ENCODE data around the gene BAG5. TPM values are rescaled to one million over a fixed set of nuclear protein-coding genes. Genes with fewer than 3 reads are reported as not detected.

The BAG5 gene
- total and polyA plus RNA-seq, 5 experiments from 2014 or later, result 39.0 to 48.5 (median 46.9) TPM

GRCh38 chr14:103544388-103545218 is 17.9 kb downstream of the BAG5 start:
- H3K4me3 Mint-ChIP-seq, result no peak overlapping the region
- no peaks in the 10 kb centered on the region for H3K36me3 Mint-ChIP-seq
- peak overlapping the region in 1 of 10 donors; percentile 27 for H3K27ac Mint-ChIP-seq
- H3K9me3 Mint-ChIP-seq, result no peaks in the 10 kb centered on the region
- POLR2A ChIA-PET, result interaction anchor here (0.6 to 2.3 kb wide), 4 partner anchors 11 to 786 kb away, joined by 3 to 9 read pairs (median 4); partner anchors contain the start of gene TRMT61A
- peaks cover 0 to 3% (median 0%) of the 10 kb centered on the region in 5 donors for H3K27me3 Mint-ChIP-seq
- DNase-seq (no peak), ATAC-seq (no peak)
- H3K4me1 Mint-ChIP-seq, result peaks cover 0 to 2% (median 1%) of the 10 kb centered on the region in 4 donors

DNA sequence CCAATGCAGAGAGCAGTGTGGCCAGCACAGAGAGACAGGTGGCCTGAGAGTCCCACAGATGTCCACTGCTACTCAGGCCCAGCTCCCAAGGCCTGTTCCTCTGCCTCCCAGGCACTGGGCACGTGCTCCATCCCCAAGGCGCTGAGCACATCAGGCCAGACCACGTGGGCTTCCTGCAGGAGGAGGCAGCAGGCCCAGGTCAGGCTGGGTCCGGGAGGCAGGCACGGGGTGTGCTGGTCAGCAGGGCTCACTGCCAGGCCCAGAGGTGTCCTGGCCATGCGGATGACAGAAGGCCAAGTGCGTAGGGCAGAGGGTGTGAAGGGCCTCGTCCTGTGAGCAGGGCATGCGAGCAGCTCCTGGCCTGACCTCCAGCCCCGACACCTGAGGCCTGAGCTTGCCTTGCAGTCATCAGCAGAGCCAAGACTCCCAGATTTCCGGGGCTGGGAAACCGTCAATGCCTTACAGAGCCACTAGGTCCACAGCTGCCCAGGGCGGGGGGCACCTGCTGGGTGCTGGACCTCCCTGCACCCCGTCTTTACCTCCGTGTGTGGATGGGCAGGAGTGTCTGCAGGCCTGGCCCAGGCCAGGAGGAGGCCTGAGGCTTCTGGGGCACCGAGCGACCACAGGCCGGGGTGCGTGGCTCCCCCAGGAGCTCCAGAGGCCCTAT is 18.6 kb downstream of the BAG5 start:
- POLR2A ChIA-PET, result interaction anchor here (0.6 to 0.9 kb wide), 2 partner anchors 20 to 98 kb away, joined by 3 read pairs; no protein-coding TSS in a partner anchor
- DNase-seq, result peak in 1 of 10 donors; percentile 55

GRCh38 chr14:103543140-103543539 is 19.3 kb downstream of the BAG5 start:
- ATAC-seq (no peak), DNase-seq (peak in 1 of 10 donors; percentile 46)
- Mint-ChIP-seq H3K9me3 (no peaks in the 10 kb centered on the region), H3K4me1 (peaks cover 0 to 4% (median 2%) of the 10 kb centered on the region in 4 donors), H3K36me3 (no peaks in the 10 kb centered on the region), H3K4me3 (no peak overlapping the region), H3K27me3 (peaks cover 0 to 3% (median 0%) of the 10 kb centered on the region in 5 donors), H3K27ac (no peak overlapping the region)
- POLR2A ChIA-PET, result interaction anchor here (0.9 kb wide), 1 partner anchor 20 kb away, joined by 3 read pairs; no protein-coding TSS in a partner anchor

More for the DNA sequence above, 18.6 kb downstream of the BAG5 start:
- ATAC-seq, result no peak
- H3K9me3 Mint-ChIP-seq, result no peaks in the 10 kb centered on the region
- no peaks in the 10 kb centered on the region for H3K36me3 Mint-ChIP-seq
- H3K4me3 Mint-ChIP-seq, result no peak overlapping the region
- no peak overlapping the region for H3K27ac Mint-ChIP-seq
- peaks cover 0 to 4% (median 2%) of the 10 kb centered on the region in 4 donors for H3K4me1 Mint-ChIP-seq
- H3K27me3 Mint-ChIP-seq, result peaks cover 0 to 3% (median 0%) of the 10 kb centered on the region in 5 donors

DNA sequence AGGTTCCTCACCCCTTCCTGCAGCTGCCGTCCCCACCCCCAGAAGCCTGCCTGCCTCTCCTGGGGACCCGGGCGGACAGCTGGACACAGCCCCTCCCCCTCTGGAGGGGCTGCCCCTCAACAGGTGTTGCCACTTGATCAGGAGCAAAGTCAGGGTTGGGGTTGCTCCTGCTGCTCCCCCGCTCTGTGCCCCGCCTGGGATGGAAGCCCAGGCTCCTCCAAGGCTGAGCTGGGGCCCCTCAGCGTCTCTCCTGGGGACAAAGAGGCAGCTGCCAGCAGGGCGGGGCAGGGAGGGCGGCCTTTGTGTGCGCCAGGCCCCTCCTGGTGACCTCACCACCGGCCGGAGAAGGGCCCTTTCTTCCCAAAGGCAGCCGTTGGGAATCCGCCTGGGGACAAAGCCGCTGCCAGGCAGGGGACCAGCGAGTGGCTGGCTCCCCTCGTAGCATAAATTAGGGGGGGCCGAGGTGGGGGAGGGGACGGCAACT is 19.8 kb downstream of the BAG5 start:
- H3K4me1 Mint-ChIP-seq, result peaks cover 0 to 4% (median 2%) of the 10 kb centered on the region in 4 donors
- POLR2A ChIA-PET, result no interaction called here
- no peaks in the 10 kb centered on the region for H3K36me3 Mint-ChIP-seq
- H3K27ac Mint-ChIP-seq, result no peak overlapping the region
- no peaks in the 10 kb centered on the region for H3K9me3 Mint-ChIP-seq
- no peak overlapping the region for H3K4me3 Mint-ChIP-seq
- peaks cover 0 to 3% (median 0%) of the 10 kb centered on the region in 5 donors for H3K27me3 Mint-ChIP-seq
- ATAC-seq (no peak), DNase-seq (peak in 1 of 10 donors; percentile 1)

DNA sequence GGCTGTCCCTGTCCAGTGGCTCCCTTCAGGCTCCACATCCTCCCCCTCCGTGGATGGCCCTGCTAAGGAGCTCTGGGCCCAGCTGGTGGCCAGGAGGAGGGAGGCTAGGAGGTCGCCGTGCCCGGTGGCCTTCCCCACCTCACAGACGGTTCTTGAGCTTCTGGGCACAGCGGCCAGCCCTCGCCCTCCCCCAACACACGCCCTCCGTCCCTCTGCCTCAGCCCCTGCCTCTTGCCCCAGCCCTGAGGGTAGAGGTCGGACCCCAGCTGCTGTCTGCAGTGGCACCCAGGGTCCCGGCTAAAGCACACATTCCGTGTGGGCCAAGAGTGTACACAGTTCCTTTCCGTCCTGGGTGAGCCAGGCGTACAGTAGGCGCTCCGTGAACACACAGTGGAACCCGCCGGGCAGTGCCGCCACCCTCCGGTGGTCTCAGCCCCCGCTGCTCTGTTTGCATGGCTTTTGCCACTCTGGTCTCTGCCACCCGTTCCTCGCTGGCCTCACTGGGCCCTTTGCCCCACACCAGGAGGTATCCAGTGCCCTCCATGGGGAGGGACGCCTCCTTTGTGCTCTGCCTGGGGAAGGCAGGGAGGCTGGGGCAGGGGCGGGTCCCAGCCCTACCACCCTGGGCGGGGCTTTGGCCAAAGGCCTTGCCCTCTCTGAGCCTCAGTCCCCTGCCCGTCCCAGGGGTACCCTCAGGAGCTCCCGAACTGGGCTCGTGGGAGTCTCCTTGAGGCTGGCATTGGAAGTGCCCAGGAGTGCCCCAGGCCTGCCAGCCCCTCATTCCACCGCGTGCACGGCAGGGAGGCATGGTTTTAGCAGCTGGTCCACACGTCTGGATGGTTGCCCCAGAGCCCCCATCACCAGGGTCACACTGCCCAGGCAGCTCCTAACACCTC is 20.5 kb downstream of the BAG5 start:
- peaks cover 0 to 3% (median 0%) of the 10 kb centered on the region in 5 donors for H3K27me3 Mint-ChIP-seq
- POLR2A ChIA-PET, result no interaction called here
- H3K27ac Mint-ChIP-seq, result no peak overlapping the region
- H3K36me3 Mint-ChIP-seq, result no peaks in the 10 kb centered on the region
- H3K4me1 Mint-ChIP-seq, result peaks cover 0 to 4% (median 2%) of the 10 kb centered on the region in 4 donors
- DNase-seq, result peak in 1 of 10 donors; percentile 59
- H3K4me3 Mint-ChIP-seq, result no peak overlapping the region
- no peak for ATAC-seq
- H3K9me3 Mint-ChIP-seq, result no peaks in the 10 kb centered on the region

- Mint-ChIP-seq H3K27ac (no peak overlapping the region), H3K36me3 (no peaks in the 10 kb centered on the region), H3K9me3 (no peaks in the 10 kb centered on the region), H3K4me3 (no peak overlapping the region), H3K4me1 (peaks cover 0 to 3% (median 2%) of the 10 kb centered on the region in 4 donors), H3K27me3 (peaks cover 0 to 3% (median 0%) of the 10 kb centered on the region in 5 donors)
- no peak for ATAC-seq
- POLR2A ChIA-PET, result no interaction called here
- DNase-seq, result peak in 2 of 10 donors; percentile 3 to 32
These were observed 21.4 kb downstream of the BAG5 start for GRCh38 chr14:103540821-103541708.

DNA sequence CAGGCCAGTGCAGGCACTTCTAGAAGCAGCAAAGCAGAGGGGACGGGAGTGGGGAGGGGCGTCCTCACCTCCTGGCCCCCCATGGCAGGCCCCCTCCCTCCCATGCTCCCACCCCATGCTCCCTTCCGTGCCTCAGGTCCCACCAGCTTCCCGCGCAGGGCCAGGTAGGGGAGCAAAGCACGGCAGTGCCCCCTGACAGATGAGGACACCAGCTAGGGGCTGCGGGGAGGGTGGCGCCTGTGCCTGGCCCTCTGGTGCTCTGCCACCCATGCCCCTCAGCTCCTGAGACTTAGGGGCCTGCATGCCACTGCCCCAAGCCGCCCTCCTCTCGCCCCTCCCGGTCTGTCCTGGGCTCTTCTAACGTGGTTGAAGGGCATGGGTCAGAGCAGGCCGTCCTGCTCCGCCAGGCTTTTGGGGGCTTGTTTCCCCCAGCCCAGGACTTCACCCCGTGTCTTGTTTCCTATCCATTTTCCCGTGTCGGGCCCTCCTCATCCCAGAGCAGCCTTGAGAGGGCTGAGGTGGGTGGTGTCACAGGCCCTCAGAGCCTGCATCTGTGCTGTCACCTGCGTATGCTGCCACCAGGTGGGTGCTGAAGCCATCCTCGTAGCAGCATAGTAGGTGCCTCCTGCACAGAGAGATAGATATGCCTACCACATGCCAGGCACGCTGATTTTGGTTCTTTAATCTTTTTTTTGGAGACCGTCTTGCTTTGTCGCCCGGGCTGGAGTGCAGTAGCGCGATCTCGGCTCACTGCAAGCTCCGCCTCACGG is 23.2 kb downstream of the BAG5 start:
- no peaks in the 10 kb centered on the region for H3K36me3 Mint-ChIP-seq
- H3K27me3 Mint-ChIP-seq, result peaks cover 0 to 1% (median 0%) of the 10 kb centered on the region in 5 donors
- POLR2A ChIA-PET, result interaction anchor here (1.1 to 1.6 kb wide), 2 partner anchors 23 kb away, joined by 3 to 4 read pairs; no protein-coding TSS in a partner anchor
- H3K9me3 Mint-ChIP-seq, result no peaks in the 10 kb centered on the region
- H3K4me1 Mint-ChIP-seq, result peaks cover 0 to 3% (median 2%) of the 10 kb centered on the region in 4 donors
- H3K27ac Mint-ChIP-seq, result no peak overlapping the region
- ATAC-seq, result peak; percentile 31 to 33
- no peak overlapping the region for H3K4me3 Mint-ChIP-seq
- DNase-seq, result no peak

- ATAC-seq (no peak), DNase-seq (peak in 1 of 10 donors; percentile 3)
- H3K4me1 Mint-ChIP-seq, result peaks cover 0 to 3% (median 2%) of the 10 kb centered on the region in 4 donors
- H3K9me3 Mint-ChIP-seq, result no peaks in the 10 kb centered on the region
- H3K4me3 Mint-ChIP-seq, result no peak overlapping the region
- peaks cover 0 to 1% (median 0%) of the 10 kb centered on the region in 5 donors for H3K27me3 Mint-ChIP-seq
- H3K27ac Mint-ChIP-seq, result no peak overlapping the region
- H3K36me3 Mint-ChIP-seq, result peaks cover 0 to 2% (median 0%) of the 10 kb centered on the region in 3 donors
- POLR2A ChIA-PET, result interaction anchor here (1.1 to 1.6 kb wide), 2 partner anchors 23 kb away, joined by 3 to 4 read pairs; no protein-coding TSS in a partner anchor
These were observed 24.0 kb downstream of the BAG5 start for GRCh38 chr14:103538291-103539055.

DNA sequence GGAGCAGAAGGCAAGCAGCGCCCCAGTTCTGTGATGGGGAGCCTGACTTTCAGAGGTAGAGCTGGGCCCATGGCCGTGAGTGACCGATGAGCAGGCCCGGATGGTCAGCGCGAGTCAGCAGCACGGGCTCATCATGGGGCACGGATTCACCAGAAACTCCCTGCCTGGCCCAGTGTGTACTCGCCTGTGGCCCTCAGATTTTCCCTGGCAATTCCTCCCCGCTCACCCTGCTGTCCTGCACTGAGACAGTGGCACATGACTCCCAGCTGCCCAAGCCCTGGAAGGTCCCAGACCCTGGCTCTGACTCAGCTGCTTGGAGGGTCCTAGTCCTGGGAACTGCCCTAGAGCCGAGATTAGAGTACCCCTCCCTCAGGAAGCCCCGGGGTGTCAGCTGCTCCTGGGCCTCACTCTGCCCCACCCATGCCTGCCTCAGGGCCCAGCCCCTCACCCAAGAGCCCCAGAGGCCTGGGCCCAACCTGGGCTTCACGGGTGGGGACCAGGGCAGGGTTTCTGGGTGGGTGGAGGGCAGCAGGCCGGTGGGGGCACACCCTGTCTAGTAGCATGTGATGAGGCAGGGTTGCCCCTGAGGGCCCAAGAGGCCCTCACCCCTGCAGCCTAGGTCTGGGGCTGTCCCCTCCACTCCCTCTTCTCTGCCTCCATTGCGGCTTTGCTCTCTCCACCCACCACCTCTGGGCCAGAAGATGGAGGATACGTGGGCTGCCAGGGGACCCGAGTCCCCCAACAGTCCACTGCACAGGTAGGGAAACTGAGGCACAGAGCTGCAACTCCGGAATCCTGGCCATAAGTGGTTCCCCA is 25.1 kb downstream of the BAG5 start:
- peak in 1 of 10 donors; percentile 1 for DNase-seq
- H3K4me3 Mint-ChIP-seq, result peak overlapping the region in 1 of 10 donors; percentile 4
- H3K27me3 Mint-ChIP-seq, result no peaks in the 10 kb centered on the region
- no peak for ATAC-seq
- H3K4me1 Mint-ChIP-seq, result peaks cover 0 to 3% (median 2%) of the 10 kb centered on the region in 4 donors
- H3K36me3 Mint-ChIP-seq, result peaks cover 0 to 2% (median 0%) of the 10 kb centered on the region in 3 donors
- POLR2A ChIA-PET, result no interaction called here
- H3K9me3 Mint-ChIP-seq, result no peaks in the 10 kb centered on the region
- peak overlapping the region in 4 of 10 donors; percentile 13 to 85 (median 61) for H3K27ac Mint-ChIP-seq

Data from naive thymus-derived CD8-positive, alpha-beta T cell (primary cell).